Esophagus muscularis mucosa (tissue), 3 donors: Measurements from ENCODE around the gene TLCD3A.

Source experiments
- POLR2A ChIP-seq: fragments of 450-650 bp; IDR thresholded peaks from one replicate; pipeline ENCODE4 v1.6.1; 2017; ENCODE audit warnings: antibody characterized with exemption, moderate library complexity, mild to moderate bottlenecking, low read depth
- TF ChIP-seq, protein P1 (sequence below), 3 experiments: fragments of 200-600 bp in 2 of 3; fragments of 450-650 bp in 1 of 3; sonication (generic) in 2 of 3; IDR thresholded peaks; one replicate each; pipeline ENCODE4 v1.5.1; 2017 to 2019; ENCODE audit warnings: antibody characterized with exemption in 3 of 3, mild to moderate bottlenecking in 2 of 3, moderate library complexity in 1 of 3

DNA sequence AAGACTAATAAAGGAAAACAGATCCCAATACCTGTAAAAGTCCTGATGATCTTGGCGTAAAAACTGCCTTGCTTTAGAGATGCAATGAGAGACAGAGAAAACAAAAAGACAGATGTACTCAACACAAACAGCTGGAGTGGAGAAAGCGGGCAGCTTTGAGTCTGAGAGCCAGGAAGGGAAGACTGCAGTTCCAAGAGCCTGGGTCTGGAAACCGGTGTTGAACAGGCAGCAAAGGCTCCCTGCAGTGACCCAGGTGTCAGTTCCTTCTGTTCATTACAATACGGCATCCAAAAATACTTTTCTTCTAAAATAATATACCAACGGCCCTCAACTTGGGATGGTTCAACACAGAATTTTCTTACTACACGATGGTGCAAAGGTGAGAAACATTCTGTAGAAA is 47.4 kb upstream of the TLCD3A start:
- TF ChIP-seq, protein P1, sequence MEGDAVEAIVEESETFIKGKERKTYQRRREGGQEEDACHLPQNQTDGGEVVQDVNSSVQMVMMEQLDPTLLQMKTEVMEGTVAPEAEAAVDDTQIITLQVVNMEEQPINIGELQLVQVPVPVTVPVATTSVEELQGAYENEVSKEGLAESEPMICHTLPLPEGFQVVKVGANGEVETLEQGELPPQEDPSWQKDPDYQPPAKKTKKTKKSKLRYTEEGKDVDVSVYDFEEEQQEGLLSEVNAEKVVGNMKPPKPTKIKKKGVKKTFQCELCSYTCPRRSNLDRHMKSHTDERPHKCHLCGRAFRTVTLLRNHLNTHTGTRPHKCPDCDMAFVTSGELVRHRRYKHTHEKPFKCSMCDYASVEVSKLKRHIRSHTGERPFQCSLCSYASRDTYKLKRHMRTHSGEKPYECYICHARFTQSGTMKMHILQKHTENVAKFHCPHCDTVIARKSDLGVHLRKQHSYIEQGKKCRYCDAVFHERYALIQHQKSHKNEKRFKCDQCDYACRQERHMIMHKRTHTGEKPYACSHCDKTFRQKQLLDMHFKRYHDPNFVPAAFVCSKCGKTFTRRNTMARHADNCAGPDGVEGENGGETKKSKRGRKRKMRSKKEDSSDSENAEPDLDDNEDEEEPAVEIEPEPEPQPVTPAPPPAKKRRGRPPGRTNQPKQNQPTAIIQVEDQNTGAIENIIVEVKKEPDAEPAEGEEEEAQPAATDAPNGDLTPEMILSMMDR (IDR thresholded peaks at IDR 0.05), result no peak
- TF ChIP-seq POLR2A, result no peak
